Hematopoietic multipotent progenitor cell treated with erythropoietin and hydrocortisone succinate and interleukin-3 and kit ligand, for 8 days (in vitro differentiated cells): ENCODE data around the gene LAIR2.
"Not testable (repeated sequence)": the region's sequence is repeated elsewhere in the genome, so short reads cannot be mapped to it uniquely, and the experiment has no call there.

Source experiments
- DNase-seq: peaks from one replicate; pipeline ENCODE4 v3.0.0-alpha.2; 2015

Gene LAIR2

GRCh38 chr19:54464630-54465425 is 37.8 kb upstream of the LAIR2 start:
- DNase-seq = peak; percentile 91

DNA sequence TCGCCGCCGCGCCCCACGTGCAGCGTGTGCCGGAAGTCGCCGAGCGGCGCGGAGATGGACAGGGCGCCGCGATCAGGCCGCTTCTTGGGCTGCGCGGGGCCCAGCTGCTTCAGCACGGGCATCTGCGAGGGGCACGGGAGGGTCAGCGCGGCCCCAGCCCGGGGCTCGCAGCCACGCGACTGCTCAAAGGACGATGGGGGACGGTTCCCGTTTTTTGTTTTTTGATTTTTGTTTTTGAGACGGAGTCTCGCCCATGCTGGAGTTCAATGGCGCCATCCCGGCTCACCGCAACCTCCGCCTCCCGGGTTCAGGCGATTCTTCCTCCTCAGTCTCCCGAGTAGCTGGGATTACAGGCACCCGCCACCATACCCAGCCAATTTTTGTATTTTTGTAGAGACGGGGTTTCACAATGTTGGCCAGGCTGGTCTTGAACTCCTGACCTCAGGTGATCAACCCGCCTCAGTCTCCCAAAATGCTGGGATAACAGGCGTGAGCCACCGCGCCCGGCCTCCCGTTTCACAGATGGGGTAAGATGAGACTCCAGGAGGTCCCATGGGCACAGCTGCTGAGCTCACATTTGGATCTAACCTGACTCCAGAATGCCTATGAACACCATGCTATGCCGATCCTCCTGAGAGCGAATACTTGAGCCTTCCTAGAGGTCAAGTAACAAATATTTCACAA is 37.1 kb upstream of the LAIR2 start:
- DNase-seq = no peak

DNA sequence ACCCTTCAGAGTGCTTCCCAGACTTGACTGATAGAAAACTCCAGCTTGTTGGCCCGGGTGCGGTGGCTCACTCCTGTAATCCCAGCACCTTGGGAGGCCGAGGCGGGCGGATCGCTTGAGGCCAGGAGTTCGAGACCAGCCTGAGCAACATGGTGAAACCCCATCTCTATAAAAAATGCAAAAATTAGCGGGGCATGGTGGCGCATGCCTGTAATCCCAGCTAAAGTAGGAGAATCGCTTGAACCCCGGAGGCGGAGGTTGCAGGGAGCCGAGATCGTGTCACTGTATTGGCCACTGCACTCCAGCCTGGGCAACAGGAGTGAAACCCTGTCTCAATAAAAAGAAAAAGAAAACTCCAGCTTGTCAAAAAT is 36.5 kb upstream of the LAIR2 start:
- DNase-seq = not testable (repeated sequence)

DNA sequence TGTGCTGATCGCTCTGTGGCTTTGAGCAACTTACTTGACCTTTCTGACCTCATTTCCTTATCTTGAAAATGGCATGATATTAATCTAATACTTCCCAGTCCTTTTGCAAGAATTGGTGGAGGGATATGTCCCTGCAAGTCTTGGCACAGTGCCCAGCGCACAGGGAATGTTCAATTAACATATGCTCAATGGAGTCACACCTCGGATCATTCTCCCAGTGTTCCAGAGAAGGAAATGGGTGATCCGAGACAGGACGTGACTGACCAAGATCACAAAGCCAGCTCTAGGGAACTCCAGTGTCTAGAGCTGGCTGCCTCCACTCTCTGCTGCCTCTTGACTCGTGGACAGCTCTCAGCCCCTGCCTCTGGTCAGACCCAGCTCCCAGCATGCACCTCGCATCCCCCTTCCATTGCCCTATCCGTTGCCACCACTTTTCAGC is 33.1 kb upstream of the LAIR2 start:
- no peak for DNase-seq

DNA sequence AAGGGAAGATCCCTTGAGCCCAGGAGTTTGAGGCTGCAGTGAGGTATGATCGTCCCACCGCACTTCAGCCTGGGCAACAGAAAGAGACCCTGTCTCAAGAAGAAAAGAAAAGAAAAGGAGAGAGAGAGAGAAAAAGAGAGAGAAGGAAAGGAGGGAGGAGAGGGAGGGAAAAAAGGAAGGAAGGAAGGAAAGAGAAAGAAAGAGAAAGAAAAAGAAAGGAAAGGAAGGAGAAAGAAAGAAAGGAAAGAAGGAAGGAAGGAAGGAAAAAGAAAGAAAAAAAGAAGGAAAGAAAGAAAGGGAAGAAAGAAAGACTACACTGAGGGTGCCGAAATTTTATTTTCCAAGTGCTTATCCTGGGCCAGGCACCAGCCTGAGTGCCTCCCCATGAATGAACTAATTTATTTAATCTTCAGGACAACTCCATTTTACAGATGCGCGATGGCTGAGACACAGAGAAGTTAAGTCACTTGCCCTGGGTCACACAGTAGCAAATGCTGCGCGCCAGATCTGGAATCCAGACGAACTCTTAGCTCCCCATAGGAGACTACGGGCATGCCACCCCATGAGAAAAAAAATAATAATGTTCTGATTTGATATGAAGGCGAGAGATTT is 32.2 kb upstream of the LAIR2 start:
- no peak for DNase-seq

- DNase-seq = no peak
Observed at GRCh38 chr19:54470991-54471782, 31.4 kb upstream of the LAIR2 start.

- no peak for DNase-seq
Observed at GRCh38 chr19:54473071-54473891, 29.4 kb upstream of the LAIR2 start, which contains the start of gene CDC42EP5. Gene CDC42EP5 (minus strand): TSS chr19:54473296. CDS start chr19:54465547, 7,749 bp downstream.

- no peak for DNase-seq
Observed at GRCh38 chr19:54473892-54474372, 28.7 kb upstream of the LAIR2 start.

DNA sequence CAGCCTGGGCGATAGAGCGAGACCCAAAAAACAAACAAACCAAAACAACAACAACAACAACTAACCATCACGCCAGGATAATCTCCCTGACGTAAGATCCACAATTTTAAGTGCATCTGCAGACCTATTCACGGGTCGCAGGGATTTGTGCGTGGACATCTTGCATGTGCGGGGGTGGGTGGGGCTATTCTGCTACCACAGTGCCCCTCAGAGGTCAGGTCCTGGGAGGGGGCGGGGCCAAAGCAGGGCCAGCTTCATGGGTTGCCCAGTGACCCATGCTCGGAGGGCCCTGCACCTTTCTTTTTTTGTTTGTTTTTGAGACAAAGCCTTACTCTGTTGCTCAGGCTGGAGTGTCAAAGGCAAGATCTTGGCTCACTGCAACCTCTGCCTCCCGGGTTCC is 26.9 kb upstream of the LAIR2 start:
- DNase-seq = no peak

DNA sequence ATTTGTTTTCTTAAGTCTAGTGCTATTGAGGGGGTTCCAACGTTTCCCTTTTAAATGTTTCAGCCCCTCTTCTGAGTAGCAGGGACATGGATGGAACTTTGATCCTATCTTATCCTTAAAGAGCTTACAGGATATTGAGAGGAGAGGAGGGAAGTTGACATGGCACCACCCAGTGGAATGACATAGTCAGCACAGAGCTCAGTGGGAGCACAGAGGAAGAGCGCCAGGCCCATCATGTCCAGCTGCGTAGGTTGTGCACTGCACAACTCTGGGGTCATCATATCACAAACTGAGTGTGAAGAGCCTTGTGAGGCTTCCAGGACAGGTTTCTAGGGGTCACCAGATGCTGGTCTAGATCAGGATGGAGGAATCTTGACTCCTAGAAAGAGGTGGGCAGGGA is 25.0 kb upstream of the LAIR2 start:
- DNase-seq = no peak

- DNase-seq = peak; percentile 43
Observed at GRCh38 chr19:54478677-54479266, 23.9 kb upstream of the LAIR2 start.

GRCh38 chr19:54480051-54480450 is 22.6 kb upstream of the LAIR2 start:
- no peak for DNase-seq

GRCh38 chr19:54481326-54481930 is 21.2 kb upstream of the LAIR2 start:
- DNase-seq = peak; percentile 48

- no peak for DNase-seq
Observed at GRCh38 chr19:54482889-54483288, 19.7 kb upstream of the LAIR2 start.

DNA sequence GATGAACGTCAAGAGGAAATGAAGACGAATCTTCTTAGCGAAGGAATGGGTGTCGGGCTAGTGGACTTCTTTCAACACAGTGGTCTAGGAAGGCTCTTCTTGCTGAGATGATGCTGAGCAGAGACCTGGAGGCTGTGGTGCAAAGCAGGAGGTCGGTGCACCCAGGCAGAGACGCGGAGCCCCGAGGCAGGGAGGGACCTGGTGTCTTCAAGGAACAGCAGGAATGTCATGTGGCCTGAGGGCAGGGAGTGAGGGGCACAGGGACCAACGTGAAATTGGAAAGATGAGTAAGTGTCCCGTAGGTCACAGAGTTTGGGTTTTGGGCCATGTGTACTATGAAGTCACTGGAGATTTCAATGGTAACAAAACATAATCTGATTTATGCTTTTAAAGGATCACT is 18.2 kb upstream of the LAIR2 start:
- DNase-seq = no peak

- no peak for DNase-seq
Observed at GRCh38 chr19:54485851-54486250, 16.8 kb upstream of the LAIR2 start.

DNA sequence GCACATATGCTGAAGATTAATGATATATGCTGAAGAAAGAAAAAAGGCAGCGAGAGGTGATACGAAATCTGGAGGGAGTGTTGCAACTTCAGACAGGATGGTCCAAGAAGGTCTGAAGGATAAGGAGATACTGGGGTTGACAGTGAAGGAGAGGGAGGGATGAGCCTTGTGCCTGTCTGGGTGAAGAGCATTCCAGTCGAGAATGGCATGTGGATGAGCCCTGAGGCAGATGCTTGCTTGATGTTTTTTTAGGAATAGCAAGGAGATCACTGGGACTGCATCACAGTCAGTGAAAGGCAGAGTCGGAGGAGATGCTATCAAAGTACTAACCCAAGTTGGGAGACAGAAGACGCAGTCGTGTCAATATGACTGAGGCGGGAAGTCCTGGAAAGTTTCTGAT is 13.3 kb upstream of the LAIR2 start:
- DNase-seq = no peak

DNA sequence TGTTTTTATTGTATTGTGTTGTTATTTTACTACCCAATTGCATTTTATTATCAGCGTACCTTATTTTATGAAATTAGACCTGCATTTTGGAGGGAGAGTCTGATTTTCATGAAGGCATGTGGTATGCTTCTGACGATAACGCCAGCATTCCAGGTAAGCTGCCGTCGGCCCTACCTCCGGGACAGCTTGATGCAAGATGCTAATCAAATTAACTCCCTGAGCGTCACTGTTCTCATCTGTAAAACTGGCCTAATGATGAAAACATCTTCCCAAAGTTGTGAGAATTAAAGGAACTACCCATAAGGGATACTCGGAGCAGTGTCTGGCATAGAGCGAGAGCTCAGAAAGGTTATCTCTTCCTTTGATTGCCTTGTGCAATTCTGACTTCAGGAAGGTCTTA is 12.9 kb upstream of the LAIR2 start:
- no peak for DNase-seq

GRCh38 chr19:54492568-54492967 is 10.1 kb upstream of the LAIR2 start:
- no peak for DNase-seq

DNA sequence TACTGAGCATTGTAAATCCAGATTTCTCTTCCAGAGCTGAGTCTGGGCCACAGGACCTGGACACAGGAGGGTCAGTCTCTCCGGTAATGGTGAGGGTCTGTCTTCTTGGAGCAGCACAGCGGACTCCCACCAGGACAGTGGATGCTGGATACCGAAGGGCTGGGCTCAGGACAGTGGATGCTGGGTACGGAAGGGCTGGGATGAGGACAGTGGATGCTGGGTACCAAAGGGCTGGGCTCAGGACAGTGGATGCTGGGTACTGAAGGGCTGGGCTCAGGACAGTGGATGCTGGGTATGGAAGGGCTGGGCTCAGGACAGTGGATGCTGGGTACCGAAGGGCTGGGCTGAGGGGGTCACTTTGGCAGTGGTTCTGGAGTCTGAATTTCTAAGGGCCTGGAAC is 9.6 kb upstream of the LAIR2 start:
- DNase-seq = not testable (repeated sequence)

- DNase-seq = no peak
Observed at GRCh38 chr19:54493967-54494585, 8.6 kb upstream of the LAIR2 start.
